H54 (cell line): ENCODE data around the gene CDC25A.

Experiments
- DNase-seq: peaks from one replicate; pipeline ENCODE4 v3.0.0; 2011; ENCODE audit warnings: low spot score, mixed read lengths; ENCODE audit not compliant: insufficient read length
- FAIRE-seq: peaks from 3 replicates; lab custom pipeline; 2011; peaks lifted over from hg19 to GRCh38; lab: Jason Lieb, UNC
- POLR2A ChIP-seq: IDR thresholded peaks from 2 replicates; pipeline ENCODE4 v1.6.1; 2011; ENCODE audit warnings: low read depth, mild to moderate bottlenecking, low read length

The CDC25A gene

DNA sequence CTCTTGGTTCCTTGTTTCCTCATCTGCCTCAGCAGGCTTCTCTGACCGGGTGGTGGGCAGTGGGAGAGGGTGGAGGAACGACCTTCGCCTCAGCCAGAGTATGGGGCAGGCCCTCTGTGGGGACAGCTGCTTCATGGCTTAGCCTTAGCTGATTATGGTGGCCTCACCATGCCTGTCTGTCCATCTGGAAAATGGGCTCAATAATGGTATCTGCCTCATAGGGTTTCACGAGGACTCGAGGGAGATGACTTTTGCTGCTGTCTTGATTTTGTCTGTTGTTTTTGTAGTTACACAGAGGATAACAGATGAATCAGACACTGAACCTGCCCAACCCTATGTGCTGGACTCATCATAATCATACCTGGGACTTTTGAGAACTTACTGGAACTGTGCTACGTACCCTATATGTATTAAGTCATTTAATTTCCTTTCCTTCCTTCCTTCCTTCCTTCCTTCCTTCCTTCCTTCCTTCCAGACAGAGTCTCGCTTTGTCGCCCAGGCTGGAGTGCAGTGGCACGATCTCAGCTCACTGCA lies 46.5 kb downstream of the CDC25A start:
- TF ChIP-seq POLR2A = no peak
- no peak for FAIRE-seq
- DNase-seq = no peak

DNA sequence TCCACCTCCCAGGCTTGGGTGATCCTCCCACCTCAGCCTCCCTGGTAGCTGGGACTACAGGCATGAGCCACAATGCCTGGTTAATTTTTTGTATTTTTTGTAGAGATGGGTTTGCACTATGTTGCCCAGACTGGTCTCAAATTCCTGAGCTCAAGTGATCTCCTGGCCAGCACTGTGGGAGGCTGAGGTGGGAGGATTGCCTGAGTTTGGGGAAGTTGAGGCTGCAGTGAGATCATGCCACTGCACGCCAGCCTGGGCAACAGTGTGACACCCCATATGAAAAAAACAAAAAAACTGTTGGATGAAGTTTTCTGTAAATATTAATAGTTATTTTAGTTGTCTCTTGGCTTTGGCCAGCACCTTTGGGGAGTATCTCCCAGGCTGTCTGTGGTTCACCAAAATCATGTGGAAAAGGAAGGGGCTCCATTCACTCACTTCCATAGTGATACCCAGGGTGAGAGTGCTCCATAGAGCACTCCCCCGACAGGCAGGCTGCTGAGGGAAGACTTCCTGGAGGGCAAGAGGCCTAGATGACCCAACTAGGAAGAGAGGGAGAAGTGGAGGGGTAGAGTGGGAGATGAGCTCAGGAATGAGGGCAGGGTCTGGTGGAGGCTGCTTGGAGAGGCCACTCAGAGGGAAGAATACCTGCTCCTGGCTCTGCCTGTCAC lies 47.1 kb downstream of the CDC25A start:
- DNase-seq (no peak), FAIRE-seq (no peak)
- TF ChIP-seq POLR2A = no peak

DNA sequence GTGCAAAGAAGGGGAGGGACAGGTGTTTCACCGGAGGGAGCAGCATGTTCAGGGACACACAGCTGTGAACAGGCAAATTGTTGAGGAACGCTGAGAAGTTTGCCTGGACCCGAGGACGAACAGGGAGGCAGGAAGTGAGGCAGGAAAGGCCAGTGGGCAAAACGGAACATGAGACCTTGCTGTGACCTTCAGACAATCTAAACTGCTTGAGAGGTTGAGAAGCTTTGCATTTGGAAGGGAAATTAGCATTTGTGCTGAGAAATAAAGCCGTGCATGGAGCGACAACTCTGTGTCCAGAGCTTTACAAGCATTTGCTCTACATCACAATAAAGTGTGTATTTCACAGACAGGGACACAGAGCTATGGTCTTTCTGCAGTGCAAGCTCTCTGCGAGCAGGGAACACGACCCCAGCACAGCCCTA lies 47.9 kb downstream of the CDC25A start:
- no peak for TF ChIP-seq POLR2A
- FAIRE-seq = no peak
- DNase-seq = no peak

DNA sequence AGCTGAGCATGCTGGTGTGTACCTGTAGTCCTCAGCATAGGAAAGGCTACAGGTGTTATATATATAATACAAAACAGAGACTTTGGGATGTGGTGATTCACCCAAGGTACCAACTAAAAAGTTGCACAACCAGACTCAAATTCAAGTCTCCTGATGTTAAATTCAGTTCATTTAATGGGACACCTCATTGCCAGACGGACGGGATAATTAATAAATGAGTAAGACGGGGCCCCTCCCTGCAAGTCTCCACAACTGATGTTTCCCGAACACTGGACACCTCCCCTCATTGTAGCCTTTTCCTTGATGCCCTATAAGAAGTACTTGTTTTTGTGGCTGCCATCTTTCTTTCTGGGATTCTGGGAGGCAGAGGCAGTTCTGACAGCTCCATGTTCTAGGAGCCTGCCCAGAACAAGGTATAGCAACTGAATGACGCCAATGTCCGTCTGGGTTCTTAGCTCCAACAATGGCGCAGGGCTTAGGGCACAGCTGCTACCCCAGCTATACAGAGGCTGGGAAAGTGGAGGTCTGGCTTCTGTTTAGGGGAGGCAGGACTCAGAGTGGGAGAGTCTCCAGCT lies 50.7 kb downstream of the CDC25A start:
- DNase-seq = no peak
- TF ChIP-seq POLR2A = no peak
- no peak for FAIRE-seq

DNA sequence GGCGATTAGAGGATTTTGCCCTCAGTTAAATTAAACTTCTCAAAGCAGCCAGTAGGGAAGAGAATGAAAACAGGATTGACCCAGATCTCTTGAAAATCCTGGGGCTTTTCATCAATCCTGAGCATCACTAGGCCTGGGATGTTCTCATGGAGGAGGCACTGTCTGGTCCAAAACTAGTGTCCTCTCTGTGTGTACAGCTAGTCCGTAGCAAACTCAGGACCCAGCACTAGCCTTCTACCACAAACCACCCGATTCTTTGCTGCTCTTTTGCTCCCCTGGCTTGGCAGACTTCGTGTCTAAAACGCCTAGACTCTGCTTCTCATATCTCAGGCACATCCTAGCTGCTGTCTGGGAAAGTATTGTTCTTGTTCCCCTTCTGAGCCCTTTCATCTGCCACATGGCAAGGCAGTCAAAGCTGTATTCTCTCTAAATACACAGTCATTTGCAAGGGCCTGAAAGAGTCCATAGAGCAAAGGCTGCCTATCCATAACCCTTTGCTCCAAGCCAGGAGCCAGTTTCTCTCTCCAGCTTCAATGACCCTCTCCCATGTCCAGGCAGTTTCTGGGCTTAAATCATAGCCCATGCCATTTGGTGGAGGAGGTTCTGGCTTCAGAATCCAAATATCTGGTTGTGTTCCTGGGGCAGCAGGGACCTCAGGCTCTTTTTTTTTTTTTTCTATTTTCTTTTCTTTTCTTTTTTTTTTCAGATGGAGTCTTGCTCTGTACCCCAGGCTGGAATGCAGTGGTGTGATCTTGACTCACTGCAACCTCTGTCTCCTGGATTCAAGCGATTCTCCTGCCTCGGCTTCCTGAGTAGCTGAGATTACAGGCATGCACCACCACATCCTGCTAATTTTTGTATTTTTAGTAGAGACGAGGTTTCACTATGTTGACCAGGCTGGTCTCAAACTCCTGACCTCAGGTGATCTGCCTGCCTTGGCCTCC lies 52.4 kb downstream of the CDC25A start:
- TF ChIP-seq POLR2A = no peak
- FAIRE-seq = no peak
- no peak for DNase-seq

DNA sequence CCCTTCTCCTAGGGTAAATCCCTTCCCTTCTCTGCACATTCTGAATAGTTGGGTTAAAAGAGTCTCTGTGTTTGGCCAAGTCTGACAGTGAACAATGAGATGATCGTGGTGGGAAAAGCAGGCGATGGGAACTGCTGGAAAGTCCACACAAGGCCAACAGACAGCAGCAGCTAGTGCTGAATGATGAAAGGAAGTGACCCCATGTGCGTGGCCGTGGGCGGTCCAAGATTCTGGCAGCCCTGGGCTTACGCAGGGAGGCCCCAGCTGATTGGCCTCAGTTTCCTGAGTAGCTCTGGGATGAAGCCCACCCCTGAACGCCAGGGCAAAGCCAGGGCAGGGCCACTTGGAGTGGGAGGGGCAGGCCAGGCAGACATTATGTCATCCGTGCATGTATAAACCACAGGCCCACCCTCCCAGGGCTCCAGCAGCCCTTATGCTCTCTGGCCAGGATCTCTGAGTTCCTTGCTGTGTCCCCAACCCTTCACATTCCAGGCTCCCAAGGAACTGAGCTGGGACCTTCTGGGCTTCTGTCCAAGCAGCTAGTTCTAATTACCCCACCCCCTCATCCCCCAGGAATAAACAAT lies 57.8 kb downstream of the CDC25A start:
- FAIRE-seq (no peak), DNase-seq (no peak)
- TF ChIP-seq POLR2A = no peak

DNA sequence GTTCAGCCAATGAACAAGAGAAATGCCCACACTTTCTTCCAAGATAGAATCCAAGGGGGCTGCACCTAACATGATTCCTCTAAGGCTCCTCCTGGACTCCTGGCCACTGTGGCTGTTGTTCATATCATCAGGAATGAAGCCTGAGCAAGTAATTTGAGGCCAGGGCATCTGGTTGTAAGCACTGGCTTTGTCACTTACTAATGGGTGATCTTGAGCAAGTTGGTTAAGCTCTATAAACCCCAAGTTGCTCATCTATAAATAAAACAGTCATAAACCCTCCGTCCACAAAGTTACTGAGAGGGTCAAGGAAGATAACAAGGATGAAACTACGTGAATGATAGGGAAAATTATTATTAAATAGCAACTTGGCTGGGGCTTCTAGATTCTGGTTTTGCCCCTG lies 58.3 kb downstream of the CDC25A start:
- TF ChIP-seq POLR2A = no peak
- no peak for FAIRE-seq
- DNase-seq = no peak

DNA sequence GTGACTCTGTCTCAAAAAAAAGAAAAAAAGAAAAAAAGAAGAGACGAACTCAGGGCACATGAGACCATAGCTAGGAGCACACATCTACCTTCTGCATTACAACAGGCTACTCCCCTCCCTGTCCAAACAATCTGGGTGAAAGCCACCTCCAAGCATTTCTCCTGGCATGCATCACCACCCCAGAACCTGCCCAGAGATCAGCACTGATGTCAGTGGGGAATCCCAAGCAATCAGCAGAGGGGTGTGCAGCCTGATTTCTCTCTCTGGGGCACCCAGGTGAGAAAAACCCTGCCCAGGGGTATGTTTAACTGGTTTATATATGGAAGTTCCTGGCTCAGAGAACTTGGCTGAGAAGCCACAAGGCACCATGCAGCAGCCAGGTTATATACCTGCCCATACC lies 59.4 kb downstream of the CDC25A start:
- no peak for TF ChIP-seq POLR2A
- DNase-seq = no peak
- FAIRE-seq = no peak

DNA sequence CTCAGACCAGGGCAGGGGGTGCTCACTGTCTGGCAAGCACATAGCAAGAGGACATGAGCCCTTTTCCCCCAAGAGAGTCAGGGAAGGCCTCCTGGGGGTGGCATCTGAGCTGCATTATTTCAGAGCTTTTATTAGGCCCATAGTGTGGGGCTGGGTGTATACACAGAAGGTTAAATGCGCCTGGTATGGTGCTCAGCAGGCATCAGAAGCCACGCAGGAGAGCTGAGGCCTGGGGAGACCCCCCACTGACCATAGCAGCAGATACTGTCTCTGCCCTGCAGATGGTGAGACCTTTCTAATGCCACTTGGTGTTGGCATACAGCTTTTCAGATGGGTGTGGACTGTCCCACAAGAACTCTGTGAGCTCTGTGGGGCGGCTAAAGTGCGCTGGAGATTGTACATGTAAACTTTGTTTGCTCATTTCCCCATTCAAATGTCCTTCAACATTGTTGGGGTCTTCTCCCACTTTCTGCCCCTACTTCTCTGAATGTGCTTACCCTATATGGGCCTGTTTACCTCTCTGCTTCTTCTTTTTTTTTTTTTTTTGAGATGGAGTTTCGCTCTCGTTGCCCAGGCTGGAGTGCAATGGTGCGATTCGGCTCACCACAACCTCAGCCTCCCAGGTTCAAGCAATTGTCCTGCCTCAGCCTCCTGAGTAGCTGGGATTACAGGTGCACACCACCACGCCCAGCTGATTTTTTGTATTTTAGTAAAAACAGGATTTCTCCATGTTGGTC lies 62.2 kb downstream of the CDC25A start:
- no peak for DNase-seq
- FAIRE-seq = no peak
- no peak for TF ChIP-seq POLR2A

DNA sequence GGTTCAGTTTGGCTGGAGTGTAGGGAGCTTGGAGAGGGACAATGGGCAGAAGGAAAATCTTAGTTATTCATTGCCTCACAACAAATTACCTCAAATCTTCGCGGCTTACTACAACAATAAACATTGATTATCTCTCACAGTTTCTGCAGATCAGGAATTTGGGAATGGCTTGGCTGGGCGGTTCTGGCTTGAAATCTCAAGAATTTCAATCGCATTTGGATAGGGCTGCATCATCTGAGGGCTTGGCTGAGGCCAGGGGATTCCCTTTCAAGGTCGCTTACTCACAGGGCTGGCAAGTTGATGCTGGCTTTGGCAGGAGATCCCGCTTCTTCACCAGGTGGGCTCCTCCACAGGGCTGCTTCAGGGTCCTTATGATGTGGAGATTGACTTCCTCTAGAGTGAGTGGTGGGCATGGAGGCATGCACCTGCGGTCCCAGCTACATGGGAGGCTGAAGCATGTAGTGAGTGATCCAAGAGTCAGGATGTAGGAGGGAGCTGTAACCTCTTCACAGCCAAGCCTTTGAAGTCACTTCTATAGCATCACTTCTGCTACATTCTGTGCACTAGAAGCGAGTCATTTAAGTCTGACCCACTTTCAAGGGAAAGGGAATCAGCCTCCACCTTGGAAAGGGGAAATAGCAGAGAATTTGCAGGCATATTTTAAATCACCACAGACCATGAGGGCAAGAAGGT lies 63.1 kb downstream of the CDC25A start:
- FAIRE-seq = no peak
- no peak for TF ChIP-seq POLR2A
- DNase-seq = peak; percentile 53

DNA sequence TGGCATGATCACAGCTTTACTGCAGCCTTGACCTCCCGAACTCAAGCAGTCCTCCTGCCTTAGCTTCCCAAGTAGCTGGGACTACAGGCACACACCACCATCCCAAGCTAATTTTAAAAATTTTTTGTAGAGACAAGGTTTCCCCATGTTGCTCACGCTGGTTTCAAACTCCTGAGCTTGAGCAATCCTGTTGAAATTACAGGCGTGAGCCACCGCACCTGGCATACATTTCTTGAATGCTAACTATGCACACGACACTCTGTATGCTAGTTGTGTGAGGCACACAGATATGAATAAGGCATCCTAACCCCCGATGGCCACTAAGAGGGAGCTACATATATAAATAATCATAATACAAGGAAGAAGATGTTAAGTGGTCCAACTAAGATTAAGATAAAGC lies 64.9 kb downstream of the CDC25A start:
- TF ChIP-seq POLR2A = no peak
- no peak for DNase-seq
- FAIRE-seq = no peak

DNA sequence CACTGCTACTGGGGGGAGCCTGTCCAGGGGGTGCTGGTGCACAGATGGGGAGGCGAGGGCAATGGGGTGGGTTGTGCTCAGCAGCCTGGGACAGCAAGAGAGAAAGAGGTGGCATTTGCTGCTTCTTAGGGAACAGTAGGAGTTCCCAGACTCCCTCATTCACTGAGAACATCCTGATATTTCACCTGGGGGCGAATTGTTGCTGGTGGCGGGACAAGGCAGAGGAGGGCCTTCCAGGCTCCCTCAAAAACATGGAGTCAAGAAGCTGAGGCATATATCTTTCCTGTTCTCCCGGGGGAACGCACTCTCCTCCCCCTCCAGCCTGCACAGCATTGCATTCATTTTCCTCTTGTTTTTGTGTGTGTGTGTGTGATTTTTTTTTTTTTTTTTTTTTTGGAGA lies 65.7 kb downstream of the CDC25A start:
- no peak for FAIRE-seq
- TF ChIP-seq POLR2A = no peak

DNA sequence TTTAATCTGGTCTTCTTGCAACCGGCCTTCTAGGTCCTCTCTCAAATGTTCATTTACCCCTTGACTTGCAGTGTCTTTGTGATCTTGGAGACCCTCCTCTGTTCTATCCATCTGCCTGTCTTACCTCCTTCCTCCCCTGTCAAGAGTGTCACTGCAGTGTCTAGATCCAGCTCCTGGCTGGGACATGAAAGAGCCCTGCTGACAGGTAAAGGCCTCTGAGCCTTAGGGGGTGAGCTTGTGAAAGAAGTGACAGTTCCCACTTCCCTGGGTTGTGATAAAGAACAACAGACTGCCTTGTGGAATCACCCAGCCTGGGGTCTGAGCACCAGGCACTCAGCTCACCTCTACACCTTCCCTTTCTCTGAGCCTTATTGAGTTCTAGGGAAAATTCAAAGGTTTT lies 68.0 kb downstream of the CDC25A start:
- no peak for TF ChIP-seq POLR2A
- DNase-seq = no peak
- FAIRE-seq = no peak

More for the DNA sequence above, 65.7 kb downstream of the CDC25A start:
- no peak for DNase-seq
